SK-N-SH (cell line): ENCODE measurements around the gene AAMP. TPM values are rescaled to one million over a fixed set of nuclear protein-coding genes. Genes with fewer than 3 reads are reported as not detected.

Source experiments
- CTCF ChIA-PET: fragments of 300-600, 350-600 bp; formaldehyde crosslinking; extraction: SDS; loops from one replicate; lab custom pipeline; 2021; lab: Yijun Ruan, JAX
- POLR2A ChIA-PET: fragments of 350-600 bp; sonication (Branson Sonifier 250); formaldehyde crosslinking; extraction: SDS; loops from one replicate; lab custom pipeline; 2020; ENCODE audit warnings: antibody characterized with exemption, inconsistent platforms; lab: Yijun Ruan, JAX
- DNase-seq: peaks from one replicate; pipeline ENCODE4 v3.0.0; 2012
- H2AFZ ChIP-seq: fragments of 200-600 bp; sonication (generic); 2 replicates; pipeline ENCODE4 v1.8.1; 2016; ENCODE audit warnings: antibody characterized with exemption, mild to moderate bottlenecking, low read depth
- H3F3A ChIP-seq: fragments of 200-600 bp; sonication (generic); replicated peaks from 2 replicates; pipeline ENCODE3; 2016; ENCODE audit warnings: antibody characterized with exemption, mild to moderate bottlenecking; ENCODE audit not compliant: insufficient read depth
- H3K27ac ChIP-seq, 2 experiments: fragments of 200-500 bp in 1 of 2; fragments of 200-600 bp in 1 of 2; sonication (Bioruptor generic) in 1 of 2; sonication (generic), shearing (Covaris generic) in 1 of 2; 2 replicates each; pipeline versions ENCODE4 v1.5.1 to v1.6.1; 2014 to 2016; ENCODE audit warnings: low read depth in 2 of 2, inconsistent platforms in 1 of 2, low read length in 1 of 2, mild to moderate bottlenecking in 1 of 2, mixed read lengths in 1 of 2
- H3K27me3 ChIP-seq: fragments of 200-600 bp; sonication (generic), shearing (Covaris generic); 2 replicates; pipeline ENCODE4 v1.6.1; 2016; ENCODE audit warnings: mixed run types; ENCODE audit not compliant: insufficient read depth
- H3K36me3 ChIP-seq, 2 experiments: fragments of 200-500 bp in 1 of 2; fragments of 200-600 bp in 1 of 2; sonication (Bioruptor generic) in 1 of 2; sonication (generic) in 1 of 2; replicated peaks in 1 of 2; 2 replicates each; pipeline versions ENCODE3 to v1.5.1; 2014 to 2016; ENCODE audit warnings: low read length in 1 of 2, mild to moderate bottlenecking in 1 of 2; ENCODE audit not compliant: insufficient read depth in 2 of 2, control insufficient read depth in 1 of 2
- H3K4me1 ChIP-seq, 2 experiments: fragments of 200-500 bp in 1 of 2; fragments of 200-600 bp in 1 of 2; sonication (Bioruptor generic) in 1 of 2; sonication (generic), shearing (Covaris generic) in 1 of 2; 2 replicates each; pipeline versions ENCODE4 v1.5.1 to v1.6.1; 2014 to 2016; ENCODE audit warnings: low read depth in 1 of 2, low read length in 1 of 2, mixed run types in 1 of 2; ENCODE audit not compliant: insufficient read depth in 2 of 2, control insufficient read depth in 1 of 2
- H3K4me2 ChIP-seq: fragments of 200-600 bp; sonication (generic), shearing (Covaris generic); 2 replicates; pipeline ENCODE4 v1.6.1; 2017; ENCODE audit warnings: mixed run types
- H3K4me3 ChIP-seq, 2 experiments: fragments of 200-500 bp in 1 of 2; fragments of 200-600 bp in 1 of 2; sonication (Bioruptor generic) in 1 of 2; sonication (generic), shearing (Covaris generic) in 1 of 2; 2 replicates each; pipeline versions ENCODE4 v1.5.1 to v1.8.1; 2014 to 2016; ENCODE audit warnings: low read depth in 2 of 2, inconsistent platforms in 1 of 2, low read length in 1 of 2, mild to moderate bottlenecking in 1 of 2, mixed read lengths in 1 of 2, moderate library complexity in 1 of 2
- H3K79me2 ChIP-seq: fragments of 200-600 bp; sonication (generic); 2 replicates; pipeline ENCODE4 v1.8.1; 2017; ENCODE audit warnings: mild to moderate bottlenecking; ENCODE audit not compliant: insufficient read depth
- H3K9ac ChIP-seq: fragments of 200-600 bp; sonication (generic); 2 replicates; pipeline ENCODE4 v1.6.1; 2017; ENCODE audit warnings: mixed run types
- H3K9me2 ChIP-seq: fragments of 200-600 bp; sonication (generic); 2 replicates; pipeline ENCODE4 v1.6.1; 2017; ENCODE audit warnings: mixed run types
- H3K9me3 ChIP-seq: fragments of 200-600 bp; sonication (generic); 2 replicates; pipeline ENCODE4 v1.6.1; 2017; ENCODE audit warnings: mixed run types, mild to moderate bottlenecking, moderate library complexity
- H4K20me1 ChIP-seq: fragments of 200-600 bp; sonication (generic); 2 replicates; pipeline ENCODE4 v1.6.1; 2017; ENCODE audit warnings: mild to moderate bottlenecking, mixed run types; ENCODE audit not compliant: insufficient read depth
- CHD2 ChIP-seq: fragments of 150-350 bp; IDR thresholded peaks from 2 replicates; pipeline ENCODE4 v1.6.1; 2018; ENCODE audit warnings: low read length; ENCODE audit not compliant: partially characterized antibody
- ELF1 ChIP-seq: IDR thresholded peaks from 2 replicates; pipeline ENCODE4 v1.4.0; 2012
- EP300 ChIP-seq, 2 experiments: IDR thresholded peaks; 2 replicates each; pipeline versions ENCODE4 v1.4.0 to v1.6.1; 2012; ENCODE audit warnings: borderline replicate concordance in 1 of 2, low read depth in 1 of 2, low read length in 1 of 2
- EZH2phosphoT487 ChIP-seq: fragments of 200-600 bp; sonication (generic); IDR thresholded peaks from 2 replicates; pipeline ENCODE4 v1.6.1; 2017; ENCODE audit warnings: low read depth, mixed run types, mild to moderate bottlenecking, antibody characterized with exemption, moderate library complexity, borderline replicate concordance
- FOSL2 ChIP-seq: IDR thresholded peaks from 2 replicates; pipeline ENCODE4 v1.4.0; 2012; ENCODE audit warnings: low read depth, mild to moderate bottlenecking, moderate library complexity, borderline replicate concordance
- FOXJ3 ChIP-seq: sonication (generic); formaldehyde crosslinking; IDR thresholded peaks from 2 replicates; pipeline ENCODE4 v1.5.1; 2020; ENCODE audit warnings: mild to moderate bottlenecking, missing genetic modification reagents
- FOXM1 ChIP-seq: IDR thresholded peaks from 2 replicates; pipeline ENCODE4 v1.4.0; 2012; ENCODE audit warnings: low read depth, mild to moderate bottlenecking
- GABPA ChIP-seq: IDR thresholded peaks from 2 replicates; pipeline ENCODE4 v1.4.0; 2012; ENCODE audit warnings: low read depth, mild to moderate bottlenecking
- GATA2 ChIP-seq: sonication (generic); formaldehyde crosslinking; IDR thresholded peaks from 2 replicates; pipeline ENCODE4 v1.5.0; 2020; ENCODE audit warnings: mild to moderate bottlenecking, missing genetic modification reagents
- JUND ChIP-seq: IDR thresholded peaks from 2 replicates; pipeline ENCODE4 v1.4.0; 2012
- MXI1 ChIP-seq: IDR thresholded peaks from 2 replicates; pipeline ENCODE4 v1.6.1; 2012; ENCODE audit warnings: mild to moderate bottlenecking, low read depth, low read length, improper control_type of control experiment
- NFIC ChIP-seq: IDR thresholded peaks from 2 replicates; pipeline ENCODE4 v1.4.0; 2012; ENCODE audit warnings: borderline replicate concordance
- RAD21 ChIP-seq: IDR thresholded peaks from 2 replicates; pipeline ENCODE4 v1.6.1; 2012; ENCODE audit warnings: mild to moderate bottlenecking, low read length
- RCOR1 ChIP-seq: fragments of 150-350 bp; IDR thresholded peaks from 2 replicates; pipeline ENCODE4 v1.6.1; 2017; ENCODE audit warnings: antibody characterized with exemption, low read length
- RXRA ChIP-seq: IDR thresholded peaks from 2 replicates; pipeline ENCODE4 v1.4.0; 2012; ENCODE audit warnings: low read depth, mild to moderate bottlenecking, borderline replicate concordance
- SIN3A ChIP-seq: IDR thresholded peaks from 2 replicates; pipeline ENCODE4 v1.6.1; 2012; ENCODE audit warnings: low read depth, mild to moderate bottlenecking, low read length, moderate library complexity, borderline replicate concordance
- SMC3 ChIP-seq: IDR thresholded peaks from 2 replicates; pipeline ENCODE4 v1.6.1; 2012; ENCODE audit warnings: low read depth, low read length, improper control_type of control experiment
- TAF1 ChIP-seq: IDR thresholded peaks from 2 replicates; pipeline ENCODE4 v1.6.1; 2012; ENCODE audit warnings: low read depth, mild to moderate bottlenecking, low read length, moderate library complexity, borderline replicate concordance
- TCF12 ChIP-seq: IDR thresholded peaks from 2 replicates; pipeline ENCODE4 v1.4.0; 2012
- YY1 ChIP-seq: IDR thresholded peaks from 2 replicates; pipeline ENCODE4 v1.4.0; 2012; ENCODE audit warnings: low read depth, mild to moderate bottlenecking
- WGBS: methylation state at CpG from one replicate; pipeline ENCODE4 v1.1.6; 2017; ENCODE audit warnings: low lambda C conversion rate; 5-methylcytosine and 5-hydroxymethylcytosine counted together
- polyA plus RNA-seq, 3 experiments: library from polyadenylated mRNA; depleted of rRNA; stranded (reverse); fragments of >200 nt; gene quantifications; 2 replicates each; pipeline ENCODE4 v1.2.3, GENCODE V29; 2012
- TF ChIP-seq, protein P1 (sequence below): IDR thresholded peaks from 2 replicates; pipeline ENCODE4; 2012
- TF ChIP-seq, protein P2 (sequence below): fragments of 200-600 bp; sonication (generic); IDR thresholded peaks from 2 replicates; pipeline ENCODE4 v1.6.1; 2017; ENCODE audit warnings: antibody characterized with exemption, mild to moderate bottlenecking, moderate library complexity
- TF ChIP-seq, protein P3 (sequence below): IDR thresholded peaks from 2 replicates; pipeline ENCODE4 v1.4.0; 2012; ENCODE audit warnings: low read depth, borderline replicate concordance
- TF ChIP-seq, protein P4 (sequence below): IDR thresholded peaks from 2 replicates; pipeline ENCODE4 v1.6.1; 2012; ENCODE audit warnings: mild to moderate bottlenecking, low read depth, low read length, moderate library complexity

Gene AAMP, protein sequence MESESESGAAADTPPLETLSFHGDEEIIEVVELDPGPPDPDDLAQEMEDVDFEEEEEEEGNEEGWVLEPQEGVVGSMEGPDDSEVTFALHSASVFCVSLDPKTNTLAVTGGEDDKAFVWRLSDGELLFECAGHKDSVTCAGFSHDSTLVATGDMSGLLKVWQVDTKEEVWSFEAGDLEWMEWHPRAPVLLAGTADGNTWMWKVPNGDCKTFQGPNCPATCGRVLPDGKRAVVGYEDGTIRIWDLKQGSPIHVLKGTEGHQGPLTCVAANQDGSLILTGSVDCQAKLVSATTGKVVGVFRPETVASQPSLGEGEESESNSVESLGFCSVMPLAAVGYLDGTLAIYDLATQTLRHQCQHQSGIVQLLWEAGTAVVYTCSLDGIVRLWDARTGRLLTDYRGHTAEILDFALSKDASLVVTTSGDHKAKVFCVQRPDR
- polyA plus RNA-seq (2012; rRNA removed): 223 and 276 TPM in 2 replicates
- 191 and 203 TPM in 2 replicates for polyA plus RNA-seq (2012; cell fraction: cytosol; rRNA removed)
- 302 and 308 TPM in 2 replicates for polyA plus RNA-seq (2012; cell fraction: nucleus; rRNA removed)

DNA sequence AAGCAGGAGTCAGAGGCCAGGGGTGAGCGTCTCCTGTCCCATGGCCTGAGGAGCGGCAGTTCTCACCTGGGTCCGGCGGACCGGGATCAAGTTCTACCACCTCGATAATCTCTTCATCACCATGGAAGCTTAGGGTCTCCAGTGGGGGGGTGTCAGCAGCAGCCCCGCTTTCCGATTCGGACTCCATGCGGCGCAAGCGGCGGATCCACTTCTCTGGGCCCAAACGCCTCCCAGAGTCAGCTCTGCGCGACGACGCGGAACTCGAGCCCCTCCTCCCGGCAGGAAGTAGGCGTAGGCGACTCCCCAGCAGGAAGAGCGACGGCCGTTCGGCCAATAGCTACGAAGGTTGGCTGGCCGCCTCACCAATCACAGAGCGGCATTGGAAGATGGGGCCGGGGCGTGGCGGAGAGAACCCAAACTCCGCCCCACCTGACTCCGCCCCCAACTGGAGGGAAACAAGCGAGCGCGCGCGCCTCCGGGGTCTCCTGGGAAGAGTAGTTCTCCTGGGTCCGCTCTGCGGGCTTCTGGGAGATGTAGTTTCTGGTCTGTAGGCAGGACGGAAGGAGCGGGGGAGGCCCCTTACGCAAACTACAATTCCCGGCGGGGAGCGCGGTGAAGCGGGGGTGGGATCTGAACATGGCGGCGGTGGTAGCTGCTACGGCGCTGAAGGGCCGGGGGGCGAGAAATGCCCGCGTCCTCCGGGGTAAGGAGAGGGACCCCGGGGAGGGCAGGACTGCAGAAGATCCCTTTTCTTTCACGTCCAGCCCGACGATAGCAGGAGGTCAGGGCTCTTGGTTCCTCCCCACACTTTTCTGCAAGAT, at the start of gene AAMP, which contains the start of gene PNKD:
Gene AAMP, minus strand, starts transcription at position 238 of the 821 bp plus-strand sequence. Its CDS starts 51 bp downstream, at position 187.
Gene PNKD, plus strand, starts transcription at position 620 of the 821 bp plus-strand sequence. Its CDS starts 17 bp downstream, at position 637.
- Histone ChIP-seq H3K4me2 (peak within 1 kb of the TSS; percentile 100), H4K20me1 (peaks cover 6% of the 10 kb centered on the region; the same call in 1 of the 2 replicates), H3K9ac (peak within 1 kb of the TSS; percentile 86), H3K27ac (peak within 1 kb of the TSS; percentile 86 to 88; a peak in 3 of 4 replicates), H3K27me3 (no peaks in the 10 kb centered on the region), H3K4me1 (peaks cover 14 to 19% of the 10 kb centered on the region in 2 experiments; a peak in 1 of 4 replicates), H3K79me2 (peaks cover 51% of the 10 kb centered on the region), H3K9me2 (no peaks in the 10 kb centered on the region), H3F3A (no peaks in the 10 kb centered on the region), H3K4me3 (peak within 1 kb of the TSS; percentile 85 to 98), H3K9me3 (no peaks in the 10 kb centered on the region), H3K36me3 (peaks cover 28 to 40% of the 10 kb centered on the region in 2 experiments), H2AFZ (peak within 1 kb of the TSS; percentile 73; the same call in 1 of the 2 replicates)
- POLR2A ChIA-PET: interaction anchor here (0.7 to 1.3 kb wide), 3 partner anchors 8 to 126 kb away, joined by 3 to 4 read pairs (median 3); partner anchors contain the start of gene GPBAR1
- CTCF ChIA-PET: interaction anchor here (1.0 to 5.7 kb wide), 8 partner anchors 15 to 131 kb away, joined by 3 to 47 read pairs (median 4); partner anchors contain the start of gene CATIP
- WGBS: 1% methylated on average over 16 of the region's 64 CpGs
- DNase-seq: peak; percentile 99
- no peak for TF ChIP-seq FOXJ3 (CRISPR knock-in tag)
- no peak for TF ChIP-seq RXRA
- TF ChIP-seq, protein P1, sequence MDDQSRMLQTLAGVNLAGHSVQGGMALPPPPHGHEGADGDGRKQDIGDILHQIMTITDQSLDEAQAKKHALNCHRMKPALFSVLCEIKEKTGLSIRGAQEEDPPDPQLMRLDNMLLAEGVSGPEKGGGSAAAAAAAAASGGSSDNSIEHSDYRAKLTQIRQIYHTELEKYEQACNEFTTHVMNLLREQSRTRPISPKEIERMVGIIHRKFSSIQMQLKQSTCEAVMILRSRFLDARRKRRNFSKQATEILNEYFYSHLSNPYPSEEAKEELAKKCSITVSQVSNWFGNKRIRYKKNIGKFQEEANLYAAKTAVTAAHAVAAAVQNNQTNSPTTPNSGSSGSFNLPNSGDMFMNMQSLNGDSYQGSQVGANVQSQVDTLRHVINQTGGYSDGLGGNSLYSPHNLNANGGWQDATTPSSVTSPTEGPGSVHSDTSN: peak; percentile 100
- no peak for TF ChIP-seq FOSL2
- TF ChIP-seq CHD2: peak; percentile 87
- TF ChIP-seq FOXM1: no peak
- peak; percentile 13; the same call in 1 of the 2 replicates for TF ChIP-seq NFIC
- peak; percentile 74 for TF ChIP-seq TAF1
- peak; percentile 71 for TF ChIP-seq ELF1
- no peak for TF ChIP-seq JUND
- TF ChIP-seq, protein P2, sequence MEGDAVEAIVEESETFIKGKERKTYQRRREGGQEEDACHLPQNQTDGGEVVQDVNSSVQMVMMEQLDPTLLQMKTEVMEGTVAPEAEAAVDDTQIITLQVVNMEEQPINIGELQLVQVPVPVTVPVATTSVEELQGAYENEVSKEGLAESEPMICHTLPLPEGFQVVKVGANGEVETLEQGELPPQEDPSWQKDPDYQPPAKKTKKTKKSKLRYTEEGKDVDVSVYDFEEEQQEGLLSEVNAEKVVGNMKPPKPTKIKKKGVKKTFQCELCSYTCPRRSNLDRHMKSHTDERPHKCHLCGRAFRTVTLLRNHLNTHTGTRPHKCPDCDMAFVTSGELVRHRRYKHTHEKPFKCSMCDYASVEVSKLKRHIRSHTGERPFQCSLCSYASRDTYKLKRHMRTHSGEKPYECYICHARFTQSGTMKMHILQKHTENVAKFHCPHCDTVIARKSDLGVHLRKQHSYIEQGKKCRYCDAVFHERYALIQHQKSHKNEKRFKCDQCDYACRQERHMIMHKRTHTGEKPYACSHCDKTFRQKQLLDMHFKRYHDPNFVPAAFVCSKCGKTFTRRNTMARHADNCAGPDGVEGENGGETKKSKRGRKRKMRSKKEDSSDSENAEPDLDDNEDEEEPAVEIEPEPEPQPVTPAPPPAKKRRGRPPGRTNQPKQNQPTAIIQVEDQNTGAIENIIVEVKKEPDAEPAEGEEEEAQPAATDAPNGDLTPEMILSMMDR: 0 out of 2 replicates have a peak, but pooled peaks have one; percentile 8
- peak; percentile 82 for TF ChIP-seq GABPA
- TF ChIP-seq RCOR1: no peak
- TF ChIP-seq, protein P3, sequence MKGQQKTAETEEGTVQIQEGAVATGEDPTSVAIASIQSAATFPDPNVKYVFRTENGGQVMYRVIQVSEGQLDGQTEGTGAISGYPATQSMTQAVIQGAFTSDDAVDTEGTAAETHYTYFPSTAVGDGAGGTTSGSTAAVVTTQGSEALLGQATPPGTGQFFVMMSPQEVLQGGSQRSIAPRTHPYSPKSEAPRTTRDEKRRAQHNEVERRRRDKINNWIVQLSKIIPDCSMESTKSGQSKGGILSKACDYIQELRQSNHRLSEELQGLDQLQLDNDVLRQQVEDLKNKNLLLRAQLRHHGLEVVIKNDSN: no peak
- TF ChIP-seq SIN3A: peak; percentile 49; the same call in 1 of the 2 replicates
- TF ChIP-seq TCF12: no peak
- TF ChIP-seq GATA2 (CRISPR knock-in tag): no peak
- no peak for TF ChIP-seq EP300 (IDR thresholded peaks at IDR 0.05; ENCODE audit: borderline replicate concordance in 1 of 2, low read depth in 1 of 2, low read length in 1 of 2)
- TF ChIP-seq SMC3: 0 out of 2 replicates have a peak, but pooled peaks have one; percentile 5
- TF ChIP-seq, protein P4, sequence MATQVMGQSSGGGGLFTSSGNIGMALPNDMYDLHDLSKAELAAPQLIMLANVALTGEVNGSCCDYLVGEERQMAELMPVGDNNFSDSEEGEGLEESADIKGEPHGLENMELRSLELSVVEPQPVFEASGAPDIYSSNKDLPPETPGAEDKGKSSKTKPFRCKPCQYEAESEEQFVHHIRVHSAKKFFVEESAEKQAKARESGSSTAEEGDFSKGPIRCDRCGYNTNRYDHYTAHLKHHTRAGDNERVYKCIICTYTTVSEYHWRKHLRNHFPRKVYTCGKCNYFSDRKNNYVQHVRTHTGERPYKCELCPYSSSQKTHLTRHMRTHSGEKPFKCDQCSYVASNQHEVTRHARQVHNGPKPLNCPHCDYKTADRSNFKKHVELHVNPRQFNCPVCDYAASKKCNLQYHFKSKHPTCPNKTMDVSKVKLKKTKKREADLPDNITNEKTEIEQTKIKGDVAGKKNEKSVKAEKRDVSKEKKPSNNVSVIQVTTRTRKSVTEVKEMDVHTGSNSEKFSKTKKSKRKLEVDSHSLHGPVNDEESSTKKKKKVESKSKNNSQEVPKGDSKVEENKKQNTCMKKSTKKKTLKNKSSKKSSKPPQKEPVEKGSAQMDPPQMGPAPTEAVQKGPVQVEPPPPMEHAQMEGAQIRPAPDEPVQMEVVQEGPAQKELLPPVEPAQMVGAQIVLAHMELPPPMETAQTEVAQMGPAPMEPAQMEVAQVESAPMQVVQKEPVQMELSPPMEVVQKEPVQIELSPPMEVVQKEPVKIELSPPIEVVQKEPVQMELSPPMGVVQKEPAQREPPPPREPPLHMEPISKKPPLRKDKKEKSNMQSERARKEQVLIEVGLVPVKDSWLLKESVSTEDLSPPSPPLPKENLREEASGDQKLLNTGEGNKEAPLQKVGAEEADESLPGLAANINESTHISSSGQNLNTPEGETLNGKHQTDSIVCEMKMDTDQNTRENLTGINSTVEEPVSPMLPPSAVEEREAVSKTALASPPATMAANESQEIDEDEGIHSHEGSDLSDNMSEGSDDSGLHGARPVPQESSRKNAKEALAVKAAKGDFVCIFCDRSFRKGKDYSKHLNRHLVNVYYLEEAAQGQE: peak; percentile 26; the same call in 1 of the 2 replicates
- peak; percentile 95 for TF ChIP-seq YY1
- peak; percentile 75; the same call in 1 of the 2 replicates for TF ChIP-seq MXI1
- no peak for TF ChIP-seq EZH2phosphoT487
- peak; percentile 29 for TF ChIP-seq RAD21
